Esophagus squamous epithelium (tissue), 5 donors: ENCODE measurements around the gene KRTAP22-2. TPM values are rescaled to one million over a fixed set of nuclear protein-coding genes. Genes with fewer than 3 reads are reported as not detected.

ENCODE experiments used
- DNase-seq: peaks from one replicate; lab custom pipeline; 2025; lab: John Stamatoyannopoulos, UW
- H3K27ac ChIP-seq, 4 donors: fragments of 200-600 bp; sonication (generic); one replicate each; pipeline ENCODE4 v1.5.1; 2016 to 2019; ENCODE audit warnings: mild to moderate bottlenecking in 1 of 4
- H3K27me3 ChIP-seq, 4 donors: fragments of 200-600 bp; sonication (generic); 1 replicate in 3 of 4; 2 replicates in 1 of 4; pipeline versions ENCODE4 v1.5.1 to v1.6.0; 2017 to 2021; ENCODE audit warnings: antibody characterized with exemption in 1 of 4
- H3K36me3 ChIP-seq, 3 donors: fragments of 200-600 bp; sonication (generic); one replicate each; pipeline ENCODE4 v1.5.1; 2016 to 2019
- H3K4me1 ChIP-seq, 3 donors: fragments of 200-600 bp; sonication (generic); one replicate each; pipeline ENCODE4 v1.5.1; 2017 to 2019
- H3K4me3 ChIP-seq, 4 donors: fragments of 200-600 bp; sonication (generic); 1 replicate in 3 of 4; 2 replicates in 1 of 4; pipeline ENCODE4 v1.5.1; 2016 to 2019; ENCODE audit warnings: mild to moderate bottlenecking in 2 of 4, moderate library complexity in 1 of 4
- H3K9me3 ChIP-seq, 3 donors: fragments of 200-600 bp; sonication (generic); one replicate each; pipeline ENCODE4 v1.5.1; 2016 to 2019
- POLR2A ChIP-seq, 4 donors: fragments of 450-650 bp; IDR thresholded peaks; one replicate each; pipeline ENCODE4 v1.6.1; 2017; ENCODE audit warnings: antibody characterized with exemption in 4 of 4, mild to moderate bottlenecking in 4 of 4, moderate library complexity in 3 of 4
- WGBS, 2 donors: methylation state at CpG; one replicate each; pipeline ENCODE4 v1.1.5; 2018; 5-methylcytosine and 5-hydroxymethylcytosine counted together
- intact Hi-C: fragments of 100-400 bp; cut with DNase I; formaldehyde crosslinking; loops from one replicate; pipeline ENCODE4 v1.15.0; 2022
- small RNA-seq, 4 donors: library from RNA; depleted of rRNA; stranded (forward); fragments of <200 nt; gene quantifications; one replicate each; pipeline ENCODE3, GENCODE V24; 2016
- total RNA-seq, 4 donors: library from RNA; depleted of rRNA; stranded (reverse); fragments of >200 nt; gene quantifications; one replicate each; pipeline ENCODE4 v1.1.0, GENCODE V29; 2016
- TF ChIP-seq, protein P1 (sequence below), 6 experiments: fragments of 450-650 bp in 4 of 6; fragments of 200-600 bp in 2 of 6; sonication (generic) in 2 of 6; IDR thresholded peaks; one replicate each; pipeline ENCODE4 v1.5.1; 2016 to 2019; ENCODE audit warnings: antibody characterized with exemption in 6 of 6, mild to moderate bottlenecking in 4 of 6, moderate library complexity in 4 of 6
- donor health status: DM: yes; HTN: yes; CAD: no.

Gene KRTAP22-2
- total RNA-seq, 4 donors from 2014 or later = not detected

DNA sequence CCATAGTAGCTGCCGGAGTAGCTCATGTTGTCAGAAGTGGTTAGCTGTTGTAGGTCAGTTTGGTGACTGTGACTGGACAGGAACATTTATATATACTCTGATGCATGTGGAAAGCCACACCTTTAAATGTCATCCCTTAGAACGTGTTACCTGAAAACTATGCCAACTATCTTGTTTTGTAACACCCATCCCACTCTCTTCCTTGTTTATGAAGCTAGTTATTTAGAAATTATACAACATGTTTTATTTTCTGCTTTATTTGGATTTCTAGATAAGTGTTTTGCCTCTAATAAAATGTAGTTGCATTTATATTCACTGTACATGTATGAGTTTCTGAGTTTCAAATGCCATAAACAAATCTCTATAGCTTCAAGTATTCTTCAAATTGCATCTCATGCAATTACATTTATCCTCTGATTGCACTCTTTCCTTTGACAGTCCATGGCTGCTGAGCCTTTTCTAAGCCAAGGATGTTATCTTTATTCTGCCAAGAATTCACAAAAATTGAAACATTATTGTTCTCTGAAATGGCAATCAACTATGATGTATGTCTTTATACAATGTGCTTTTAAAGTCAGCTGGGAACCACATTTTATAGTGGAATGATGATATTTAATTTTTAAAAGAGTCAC lies 28.8 kb downstream of the KRTAP22-2 start, which contains the start of gene KRTAP19-7:
TSS of gene KRTAP19-7 (minus strand) at position 51 of the 632 bp plus-strand sequence. CDS start at position 26, 25 bp downstream.
- intact Hi-C loops = no loop called here
- DNase-seq = no peak
- 74 to 82% methylated on average over 1 to 2 of the region's 2 CpGs for WGBS, 2 donors
- H3K4me3 ChIP-seq = no peak within 1 kb of the TSS
- no peak within 1 kb of the TSS for H3K27ac ChIP-seq
- H3K4me1 ChIP-seq = no peaks in the 10 kb centered on the region
- no peaks in the 10 kb centered on the region for H3K9me3 ChIP-seq
- no peaks in the 10 kb centered on the region for H3K27me3 ChIP-seq
- TF ChIP-seq POLR2A (IDR thresholded peaks at IDR 0.05) = no peak
- TF ChIP-seq, protein P1, sequence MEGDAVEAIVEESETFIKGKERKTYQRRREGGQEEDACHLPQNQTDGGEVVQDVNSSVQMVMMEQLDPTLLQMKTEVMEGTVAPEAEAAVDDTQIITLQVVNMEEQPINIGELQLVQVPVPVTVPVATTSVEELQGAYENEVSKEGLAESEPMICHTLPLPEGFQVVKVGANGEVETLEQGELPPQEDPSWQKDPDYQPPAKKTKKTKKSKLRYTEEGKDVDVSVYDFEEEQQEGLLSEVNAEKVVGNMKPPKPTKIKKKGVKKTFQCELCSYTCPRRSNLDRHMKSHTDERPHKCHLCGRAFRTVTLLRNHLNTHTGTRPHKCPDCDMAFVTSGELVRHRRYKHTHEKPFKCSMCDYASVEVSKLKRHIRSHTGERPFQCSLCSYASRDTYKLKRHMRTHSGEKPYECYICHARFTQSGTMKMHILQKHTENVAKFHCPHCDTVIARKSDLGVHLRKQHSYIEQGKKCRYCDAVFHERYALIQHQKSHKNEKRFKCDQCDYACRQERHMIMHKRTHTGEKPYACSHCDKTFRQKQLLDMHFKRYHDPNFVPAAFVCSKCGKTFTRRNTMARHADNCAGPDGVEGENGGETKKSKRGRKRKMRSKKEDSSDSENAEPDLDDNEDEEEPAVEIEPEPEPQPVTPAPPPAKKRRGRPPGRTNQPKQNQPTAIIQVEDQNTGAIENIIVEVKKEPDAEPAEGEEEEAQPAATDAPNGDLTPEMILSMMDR (IDR thresholded peaks at IDR 0.05) = no peak
- H3K36me3 ChIP-seq = no peaks in the 10 kb centered on the region

DNA sequence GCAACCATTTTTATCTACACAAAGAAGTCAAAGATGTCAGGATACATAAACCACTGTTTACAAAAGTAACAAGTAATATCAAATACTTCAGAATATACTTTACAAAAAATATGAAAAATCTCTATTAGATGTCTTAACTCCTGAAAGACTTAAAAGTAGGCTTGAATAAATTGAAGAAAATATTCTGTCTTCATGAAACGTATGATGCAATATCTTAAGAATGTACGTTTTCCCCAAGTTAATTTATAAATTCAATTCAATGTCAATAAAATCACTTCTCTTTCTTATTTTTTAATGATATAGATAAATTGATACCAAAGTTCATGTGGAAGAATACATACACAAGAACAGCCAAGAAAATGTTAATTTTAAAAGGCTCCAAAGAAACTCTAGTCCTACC lies 35.1 kb downstream of the KRTAP22-2 start:
- TF ChIP-seq POLR2A (IDR thresholded peaks at IDR 0.05) = no peak
- TF ChIP-seq, protein P1 (IDR thresholded peaks at IDR 0.05) = no peak

DNA sequence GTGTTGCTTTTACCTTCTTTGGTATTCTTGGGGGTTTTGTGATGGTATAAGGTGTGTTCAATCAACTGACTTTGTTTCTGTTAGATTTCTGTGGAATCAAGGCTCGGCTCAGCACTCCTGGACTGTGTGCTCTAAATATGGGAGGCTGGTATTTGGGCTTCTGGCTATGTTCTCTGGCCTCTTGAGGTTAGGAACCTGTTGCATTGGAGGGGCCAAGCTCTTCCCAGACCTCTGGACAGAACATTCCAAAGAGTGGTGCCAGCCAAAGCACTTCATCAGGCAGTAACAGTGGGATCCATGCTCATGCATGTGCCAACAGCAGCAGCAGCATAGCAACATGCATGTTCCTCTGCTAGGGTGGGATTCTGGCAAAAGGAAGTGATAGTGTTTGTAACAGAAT lies 37.4 kb downstream of the KRTAP22-2 start:
- Histone ChIP-seq H3K27me3 (no peaks in the 10 kb centered on the region), H3K36me3 (no peaks in the 10 kb centered on the region), H3K4me3 (no peak overlapping the region), H3K27ac (no peak overlapping the region), H3K4me1 (no peaks in the 10 kb centered on the region), H3K9me3 (peaks cover 0 to 5% (median 0%) of the 10 kb centered on the region in 3 donors)
- intact Hi-C loops = no loop called here
- TF ChIP-seq POLR2A (IDR thresholded peaks at IDR 0.05) = no peak
- TF ChIP-seq, protein P1 (IDR thresholded peaks at IDR 0.05) = no peak
- 43% methylated on average over 1 of the region's 1 CpG; no CpG with 5 or more reads in 1 of the 2 donors for WGBS, 2 donors
- no peak for DNase-seq

More for the DNA sequence above, 35.1 kb downstream of the KRTAP22-2 start:
- Histone ChIP-seq H3K27me3 (no peaks in the 10 kb centered on the region), H3K4me1 (no peaks in the 10 kb centered on the region), H3K4me3 (no peak overlapping the region), H3K9me3 (peaks cover 0 to 5% (median 0%) of the 10 kb centered on the region in 3 donors), H3K36me3 (no peaks in the 10 kb centered on the region), H3K27ac (no peak overlapping the region)
- 77 to 79% methylated on average over 2 of the region's 2 CpGs for WGBS, 2 donors
- no peak for DNase-seq
- intact Hi-C loops = no loop called here

DNA sequence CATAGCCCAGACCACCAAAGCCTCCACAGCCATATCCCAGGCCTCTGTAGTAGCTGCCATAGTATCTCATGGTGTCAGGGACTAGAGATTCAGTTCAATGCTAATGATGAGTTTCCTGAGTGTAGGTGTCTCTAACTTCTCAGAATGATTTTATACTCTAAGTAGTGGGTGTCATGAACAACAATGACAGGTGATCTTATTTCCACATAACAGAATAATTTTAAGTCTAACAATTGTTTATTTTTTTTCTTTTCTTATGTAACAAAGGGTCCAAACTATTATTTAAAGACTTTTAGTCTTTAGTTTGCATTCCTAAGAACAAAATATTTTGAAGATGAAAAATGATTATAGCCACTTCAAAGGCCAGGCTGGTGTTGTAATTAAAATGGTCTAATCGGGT lies 48.4 kb downstream of the KRTAP22-2 start, which contains the start of gene KRTAP19-6:
TSS of gene KRTAP19-6 (minus strand) at position 101 of the 400 bp plus-strand sequence. CDS start at position 70, 31 bp downstream.
- TF ChIP-seq, protein P1 (IDR thresholded peaks at IDR 0.05) = no peak
- TF ChIP-seq POLR2A (IDR thresholded peaks at IDR 0.05) = no peak
- no peaks in the 10 kb centered on the region for H3K27me3 ChIP-seq
- H3K36me3 ChIP-seq = no peaks in the 10 kb centered on the region
- H3K4me1 ChIP-seq = no peaks in the 10 kb centered on the region
- DNase-seq = no peak
- H3K9me3 ChIP-seq = no peaks in the 10 kb centered on the region
- intact Hi-C loops = no loop called here
- WGBS, 2 donors = 58 to 72% methylated on average over 1 of the region's 1 CpG
- H3K27ac ChIP-seq = no peak within 1 kb of the TSS
- H3K4me3 ChIP-seq = no peak within 1 kb of the TSS

Small RNA genes lying within 50 kb of the gene (small RNA-seq; reads per million reads assigned to genes)
- 0 reads per million in 4 donors for gene KRTAP20-1
- gene KRTAP20-4 = 0 reads per million in 4 donors
- gene KRTAP22-1 = 0 reads per million in 4 donors
- gene KRTAP22-2 = 0 reads per million in 4 donors

Other genes with a start within 250 kb of the KRTAP22-2 start
- not detected for gene KRTAP23-1, start 241.8 kb downstream of the KRTAP22-2 start, total RNA-seq
- gene KRTAP13-2, start 218.1 kb downstream of the KRTAP22-2 start, total RNA-seq = not detected
- not detected for gene KRTAP13-1, start 194.4 kb downstream of the KRTAP22-2 start, total RNA-seq
- gene KRTAP13-3, start 164.5 kb downstream of the KRTAP22-2 start, total RNA-seq = not detected
- not detected for gene KRTAP13-4, start 160.2 kb downstream of the KRTAP22-2 start, total RNA-seq
- not detected for gene KRTAP15-1, start 150.1 kb downstream of the KRTAP22-2 start, total RNA-seq
- gene KRTAP19-1, start 110.0 kb downstream of the KRTAP22-2 start, total RNA-seq = not detected
- not detected for gene KRTAP19-2, start 103.0 kb downstream of the KRTAP22-2 start, total RNA-seq
- not detected for gene KRTAP19-3, start 98.4 kb downstream of the KRTAP22-2 start, total RNA-seq
- not detected for gene KRTAP19-4, start 93.2 kb downstream of the KRTAP22-2 start, total RNA-seq
- gene KRTAP19-5, start 88.3 kb downstream of the KRTAP22-2 start, total RNA-seq = not detected
- gene KRTAP19-6, start 48.5 kb downstream of the KRTAP22-2 start, total RNA-seq = not detected
- not detected for gene KRTAP19-7, start 29.1 kb downstream of the KRTAP22-2 start, total RNA-seq
- not detected for gene KRTAP6-3, start 2.0 kb upstream of the KRTAP22-2 start, total RNA-seq
- not detected for gene KRTAP6-2, start 8.5 kb upstream of the KRTAP22-2 start, total RNA-seq
- gene KRTAP22-1, start 10.7 kb upstream of the KRTAP22-2 start, total RNA-seq = not detected
- gene KRTAP6-1, start 23.5 kb upstream of the KRTAP22-2 start, total RNA-seq = not detected
- gene KRTAP20-1, start 26.0 kb upstream of the KRTAP22-2 start, total RNA-seq = not detected
- gene KRTAP20-4, start 30.2 kb upstream of the KRTAP22-2 start, total RNA-seq = not detected
- gene KRTAP20-2, start 44.8 kb upstream of the KRTAP22-2 start, total RNA-seq = not detected
- gene KRTAP20-3, start 52.5 kb upstream of the KRTAP22-2 start, total RNA-seq = not detected
- gene KRTAP21-3, start 128.4 kb upstream of the KRTAP22-2 start, total RNA-seq = not detected
- not detected for gene KRTAP21-2, start 156.9 kb upstream of the KRTAP22-2 start, total RNA-seq
- not detected for gene KRTAP21-1, start 165.0 kb upstream of the KRTAP22-2 start, total RNA-seq
- not detected for gene KRTAP8-1, start 222.9 kb upstream of the KRTAP22-2 start, total RNA-seq
- gene KRTAP7-1, start 239.4 kb upstream of the KRTAP22-2 start, total RNA-seq = not detected